ENCODE measurements around the gene ST8SIA2.

Gene ST8SIA2

DNA sequence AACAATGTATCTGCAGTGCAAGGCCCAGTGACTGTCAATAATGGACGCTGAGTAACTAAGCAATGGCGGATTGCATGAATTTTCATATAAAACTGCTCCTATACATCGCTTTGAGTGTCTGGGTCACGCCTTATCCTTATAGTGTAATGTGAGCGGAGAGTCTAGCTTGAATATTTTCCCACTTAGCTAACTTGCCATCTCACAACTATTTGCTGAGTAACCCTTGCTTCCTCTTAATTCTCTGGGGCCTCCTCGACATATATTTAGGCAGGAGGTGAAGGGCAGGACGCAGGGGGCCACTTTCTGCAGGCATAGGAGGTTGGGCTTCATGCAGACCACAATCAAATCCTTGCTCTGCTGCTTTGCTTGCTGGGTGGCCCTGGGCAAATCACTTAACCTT, 24.0 kb downstream of the ST8SIA2 start:
- TF ChIP-seq ZFX (IDR thresholded peaks at IDR 0.05), result no peak
- TF ChIP-seq, protein P1, sequence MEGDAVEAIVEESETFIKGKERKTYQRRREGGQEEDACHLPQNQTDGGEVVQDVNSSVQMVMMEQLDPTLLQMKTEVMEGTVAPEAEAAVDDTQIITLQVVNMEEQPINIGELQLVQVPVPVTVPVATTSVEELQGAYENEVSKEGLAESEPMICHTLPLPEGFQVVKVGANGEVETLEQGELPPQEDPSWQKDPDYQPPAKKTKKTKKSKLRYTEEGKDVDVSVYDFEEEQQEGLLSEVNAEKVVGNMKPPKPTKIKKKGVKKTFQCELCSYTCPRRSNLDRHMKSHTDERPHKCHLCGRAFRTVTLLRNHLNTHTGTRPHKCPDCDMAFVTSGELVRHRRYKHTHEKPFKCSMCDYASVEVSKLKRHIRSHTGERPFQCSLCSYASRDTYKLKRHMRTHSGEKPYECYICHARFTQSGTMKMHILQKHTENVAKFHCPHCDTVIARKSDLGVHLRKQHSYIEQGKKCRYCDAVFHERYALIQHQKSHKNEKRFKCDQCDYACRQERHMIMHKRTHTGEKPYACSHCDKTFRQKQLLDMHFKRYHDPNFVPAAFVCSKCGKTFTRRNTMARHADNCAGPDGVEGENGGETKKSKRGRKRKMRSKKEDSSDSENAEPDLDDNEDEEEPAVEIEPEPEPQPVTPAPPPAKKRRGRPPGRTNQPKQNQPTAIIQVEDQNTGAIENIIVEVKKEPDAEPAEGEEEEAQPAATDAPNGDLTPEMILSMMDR (conservative IDR thresholded peaks at IDR 0.05), result no peak
- no peak overlapping the region for H3K27ac ChIP-seq

DNA sequence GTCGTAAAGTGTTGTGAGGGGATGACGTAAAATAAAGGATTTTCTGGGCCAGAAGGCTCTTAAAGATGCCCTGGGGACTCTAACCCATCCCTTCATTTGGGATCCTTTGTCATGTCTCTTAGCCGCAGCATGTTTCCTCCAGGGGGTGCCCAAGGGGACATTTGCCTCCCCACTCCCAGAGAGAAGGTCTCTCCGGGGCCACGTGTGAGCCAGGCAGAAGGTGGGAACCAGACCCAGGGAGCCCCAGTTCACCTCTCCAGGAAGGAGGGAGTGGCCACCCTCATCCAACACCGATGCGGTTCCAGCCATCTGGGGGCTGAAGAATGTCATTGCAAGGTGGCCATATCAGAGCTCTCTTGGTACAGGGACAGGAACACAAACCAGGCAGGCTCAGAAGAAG, 25.2 kb downstream of the ST8SIA2 start:
- no peak overlapping the region for H3K27ac ChIP-seq
- no peak for TF ChIP-seq ZFX (IDR thresholded peaks at IDR 0.05)
- TF ChIP-seq, protein P1 (conservative IDR thresholded peaks at IDR 0.05), result no peak

DNA sequence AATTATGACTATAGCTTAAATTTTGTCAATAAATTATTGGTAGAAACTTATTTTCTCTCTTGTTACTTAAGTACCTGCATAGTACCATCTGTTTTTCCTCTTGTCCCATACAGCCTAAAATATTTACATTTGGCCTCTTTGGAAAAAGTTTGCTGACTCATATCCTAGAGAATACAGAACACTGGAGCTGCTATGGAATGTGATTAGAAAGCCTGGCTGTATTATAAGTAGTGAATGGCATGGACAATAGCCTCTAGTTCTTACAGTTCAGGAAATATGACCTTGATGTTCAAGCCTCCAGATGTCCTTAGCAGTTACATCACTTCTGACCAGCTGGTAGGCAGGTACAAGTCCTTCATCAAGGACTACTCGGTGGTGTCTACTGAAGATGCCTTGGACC, 28.3 kb downstream of the ST8SIA2 start:
- TF ChIP-seq, protein P1 (conservative IDR thresholded peaks at IDR 0.05), result no peak
- no peak for TF ChIP-seq ZFX (IDR thresholded peaks at IDR 0.05)
- H3K27ac ChIP-seq, result no peak overlapping the region

DNA sequence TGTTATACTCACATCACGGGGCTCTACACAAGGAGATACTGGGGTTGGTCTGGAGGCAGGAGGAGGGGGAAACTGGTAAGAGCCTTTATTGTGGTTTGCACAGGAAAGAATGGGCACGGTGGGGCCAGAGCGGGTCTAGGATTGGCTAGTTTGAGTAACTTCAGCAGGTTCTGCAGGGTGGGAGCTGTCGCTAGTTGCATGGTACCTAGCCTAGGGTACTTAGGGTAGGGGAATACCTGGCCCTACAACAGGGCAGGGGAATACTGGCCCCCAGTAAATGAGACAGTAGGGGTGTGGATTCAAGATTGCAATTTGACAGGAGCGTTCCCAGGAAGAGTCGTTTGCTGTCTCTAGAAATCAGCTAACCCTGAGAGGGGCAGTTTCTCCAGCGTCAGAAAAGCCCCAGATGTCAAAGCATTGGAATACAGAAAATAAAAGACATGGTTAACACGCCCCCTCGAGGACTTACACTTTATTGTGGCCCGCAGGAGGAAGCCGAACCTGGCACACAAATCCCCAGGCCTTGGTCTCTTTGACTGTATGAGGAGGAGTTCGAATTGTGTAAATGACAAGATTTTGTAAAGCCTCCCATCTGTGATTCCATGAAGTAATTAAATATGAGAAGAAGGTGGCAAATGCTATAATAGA, 32.0 kb downstream of the ST8SIA2 start:
- TF ChIP-seq, protein P1 (conservative IDR thresholded peaks at IDR 0.05), result no peak
- no peak for TF ChIP-seq ZFX (IDR thresholded peaks at IDR 0.05)
- H3K27ac ChIP-seq, result no peak overlapping the region

DNA sequence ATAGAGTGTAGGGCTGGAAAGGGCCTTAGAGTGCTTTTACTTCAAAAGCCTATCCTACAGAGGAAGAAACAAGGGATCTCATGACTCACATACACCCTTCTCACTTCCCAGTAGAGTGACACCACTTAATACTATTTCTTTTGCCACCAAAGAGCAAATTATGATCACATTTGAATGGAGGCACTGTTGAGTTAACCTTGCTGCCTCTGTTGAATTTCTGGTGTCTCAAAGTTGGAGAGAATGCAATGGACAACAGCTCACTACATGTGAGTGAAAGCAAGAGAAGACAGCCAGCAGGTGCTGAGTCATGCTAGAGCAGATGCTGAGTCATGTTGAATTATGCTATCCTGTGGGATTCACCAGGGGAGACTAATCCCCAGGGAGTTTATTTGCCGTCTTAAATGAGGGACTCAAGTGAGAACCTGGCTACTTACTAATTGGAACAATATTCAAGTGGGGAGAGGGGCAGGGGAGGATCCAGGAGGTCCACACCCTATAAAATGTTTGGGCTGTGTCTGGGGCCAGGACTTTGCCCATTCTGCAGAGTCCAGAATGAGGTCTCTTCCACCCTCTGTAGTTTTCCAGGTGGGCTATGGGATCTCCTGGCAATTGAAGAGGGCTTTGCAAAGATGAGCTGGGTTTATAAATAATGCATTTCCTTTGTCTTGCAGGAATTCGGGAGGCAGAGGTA, 35.8 kb downstream of the ST8SIA2 start:
- H3K27ac ChIP-seq, result no peak overlapping the region
- TF ChIP-seq ZFX (IDR thresholded peaks at IDR 0.05), result no peak
- TF ChIP-seq, protein P1 (conservative IDR thresholded peaks at IDR 0.05), result no peak

DNA sequence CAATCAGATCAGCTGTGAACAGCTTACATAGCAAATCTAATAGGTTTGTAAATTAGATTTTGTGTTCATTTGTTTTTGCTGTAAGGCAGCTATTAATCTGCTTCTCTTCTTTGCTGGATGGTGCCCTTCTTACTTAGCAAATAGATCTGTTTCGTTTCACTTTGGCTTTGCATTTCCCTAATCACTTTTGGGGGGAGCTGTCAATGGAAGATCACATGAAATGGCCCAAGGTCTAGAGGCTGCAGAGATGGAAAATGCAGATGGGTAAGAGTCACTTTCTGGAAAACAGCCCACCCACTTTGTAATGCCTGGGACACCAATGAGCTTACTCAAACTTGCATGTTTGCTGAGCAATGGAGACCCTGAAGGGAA, 36.4 kb downstream of the ST8SIA2 start:
- no peak for TF ChIP-seq ZFX (IDR thresholded peaks at IDR 0.05)
- TF ChIP-seq, protein P1 (conservative IDR thresholded peaks at IDR 0.05), result no peak
- H3K27ac ChIP-seq, result no peak overlapping the region

DNA sequence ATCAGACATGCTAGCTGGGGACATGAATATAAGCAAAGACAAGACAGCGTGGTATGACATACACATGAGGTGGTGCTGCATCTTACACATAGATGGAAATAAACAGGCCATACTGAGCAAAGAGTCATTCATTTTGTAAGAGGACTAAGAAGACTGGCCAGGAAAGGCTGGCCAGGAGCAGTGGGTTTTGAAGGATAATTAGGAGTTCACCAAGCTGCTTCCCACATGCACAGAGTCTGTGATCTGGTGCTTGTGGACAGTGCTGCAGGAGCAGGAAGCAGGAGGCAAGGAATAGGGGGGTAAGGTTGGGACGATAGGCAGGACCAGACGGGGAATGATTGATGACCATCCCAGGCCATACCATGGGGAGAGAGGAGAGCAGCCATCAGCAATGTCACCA, 41.5 kb downstream of the ST8SIA2 start:
- TF ChIP-seq, protein P1 (conservative IDR thresholded peaks at IDR 0.05), result no peak
- TF ChIP-seq ZFX (IDR thresholded peaks at IDR 0.05), result no peak
- H3K27ac ChIP-seq, result no peak overlapping the region

Data from C4-2B (cell line).